Kidney (tissue), 14 donors: Measurements from ENCODE around the gene CUX1. TPM values are rescaled to one million over a fixed set of nuclear protein-coding genes. Genes with fewer than 3 reads are reported as not detected.

Source experiments
- DNase-seq, 5 donors: peaks; one replicate each; pipeline ENCODE4 v3.0.0-alpha.2; 2013 to 2020
- FAIRE-seq: peaks from 2 replicates; lab custom pipeline; 2012; peaks lifted over from hg19 to GRCh38; lab: Jason Lieb, UNC
- H3K27ac ChIP-seq, 2 donors: one replicate each; pipeline ENCODE4 v1.7.0; 2013; ENCODE audit warnings: low read depth in 2 of 2, low read length in 2 of 2, inconsistent platforms in 1 of 2
- H3K27me3 ChIP-seq: one replicate; pipeline ENCODE4 v1.7.1; 2013; ENCODE audit warnings: low read length, inconsistent platforms; ENCODE audit not compliant: control insufficient read depth, insufficient read depth
- H3K36me3 ChIP-seq, 3 donors: one replicate each; pipeline versions ENCODE4 v1.7.0 to v1.7.1; 2013; ENCODE audit warnings: low read length in 3 of 3, control low read depth in 1 of 3, inconsistent platforms in 1 of 3; ENCODE audit not compliant: insufficient read depth in 3 of 3, control insufficient read depth in 2 of 3
- H3K4me1 ChIP-seq, 3 donors: one replicate each; pipeline versions ENCODE4 v1.7.0 to v1.7.1; 2013; ENCODE audit warnings: low read length in 3 of 3, inconsistent platforms in 1 of 3, low read depth in 1 of 3; ENCODE audit not compliant: control insufficient read depth in 2 of 3, insufficient read depth in 2 of 3
- H3K4me3 ChIP-seq, 3 donors: one replicate each; pipeline versions ENCODE4 v1.7.0 to v1.8.1; 2013; ENCODE audit warnings: low read length in 3 of 3, control low read depth in 1 of 3, inconsistent platforms in 1 of 3
- H3K9ac ChIP-seq, 3 donors: one replicate each; pipeline versions ENCODE4 v1.7.0 to v1.7.1; 2013; ENCODE audit warnings: low read length in 3 of 3, control low read depth in 1 of 3, inconsistent platforms in 1 of 3
- H3K9me3 ChIP-seq, 3 donors: one replicate each; pipeline versions ENCODE4 v1.7.0 to v1.7.1; 2013; ENCODE audit warnings: low read length in 3 of 3, control low read depth in 1 of 3, inconsistent platforms in 1 of 3; ENCODE audit not compliant: control insufficient read depth in 2 of 3, insufficient read depth in 1 of 3
- intact Hi-C: fragments of 100-400 bp; cut with DNase I; formaldehyde crosslinking; loops from one replicate; pipeline ENCODE4 v1.11.1; 2022
- polyA plus RNA-seq: library from polyadenylated mRNA; stranded (reverse); fragments of 350-450 nt; fragmentation: Illumina TruSeq; extraction: RNeasy Lipid Tissue Mini Kit (QIAGEN cat#74804); gene quantifications from one replicate; pipeline ENCODE4 v1.2.3, GENCODE V29; 2014; ENCODE audit warnings: low read depth, low replicate concordance; ENCODE audit not compliant: insufficient read depth
- total RNA-seq: library from RNA; stranded (reverse); fragmentation: NEBNext Ultra II Directional; extraction: Animal tissue kit (Norgen Biotek cat#: 25700); gene quantifications from one replicate; pipeline ENCODE4 v1.2.1, GENCODE V29; 2021
- TF ChIP-seq, protein P1 (sequence below): IDR thresholded peaks from 3 replicates; pipeline ENCODE4 v1.5.1; 2012; ENCODE audit warnings: mild to moderate bottlenecking, moderate library complexity, borderline replicate concordance; ENCODE audit not compliant: insufficient read depth; ENCODE audit errors: extremely low read depth
- donor health status: control.
- donor health status: control.
- donor health status: control.
- donor health status: control.
- donor health status: control.
- donor health status: DM: yes; HTN: yes; CAD: no.
- donor health status: Normal renal cell carcinoma (clear cell type).

The CUX1 gene
- total and polyA plus RNA-seq, 2 donors from 2014 or later: 71.4 to 126 TPM

DNA sequence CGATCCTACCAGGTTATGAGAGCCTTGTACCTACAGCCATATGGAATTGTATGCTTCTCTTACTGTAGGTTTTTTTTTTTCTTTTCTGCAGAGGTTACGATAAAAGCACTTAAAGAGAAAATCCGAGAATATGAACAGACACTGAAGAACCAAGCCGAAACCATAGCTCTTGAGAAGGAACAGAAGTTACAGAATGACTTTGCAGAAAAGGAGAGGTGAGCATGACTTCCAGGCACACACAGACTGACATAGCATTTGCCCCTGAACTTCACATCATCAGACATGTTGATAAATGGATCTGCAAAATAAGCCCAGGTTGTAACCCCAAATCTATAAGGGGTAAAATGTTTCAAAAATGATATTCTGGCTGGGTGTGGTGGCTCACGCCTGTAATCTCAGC lies 286.8 kb downstream of the CUX1 start:
- FAIRE-seq (no peak), DNase-seq (no peak)
- Histone ChIP-seq H3K9me3 (no peaks in the 10 kb centered on the region), H3K36me3 (peaks cover 4 to 15% (median 7%) of the 10 kb centered on the region in 3 donors), H3K9ac (no peak overlapping the region), H3K27me3 (no peaks in the 10 kb centered on the region), H3K4me1 (no peaks in the 10 kb centered on the region), H3K4me3 (no peak overlapping the region), H3K27ac (no peak overlapping the region)
- intact Hi-C loops: no loop called here
- TF ChIP-seq, protein P1, sequence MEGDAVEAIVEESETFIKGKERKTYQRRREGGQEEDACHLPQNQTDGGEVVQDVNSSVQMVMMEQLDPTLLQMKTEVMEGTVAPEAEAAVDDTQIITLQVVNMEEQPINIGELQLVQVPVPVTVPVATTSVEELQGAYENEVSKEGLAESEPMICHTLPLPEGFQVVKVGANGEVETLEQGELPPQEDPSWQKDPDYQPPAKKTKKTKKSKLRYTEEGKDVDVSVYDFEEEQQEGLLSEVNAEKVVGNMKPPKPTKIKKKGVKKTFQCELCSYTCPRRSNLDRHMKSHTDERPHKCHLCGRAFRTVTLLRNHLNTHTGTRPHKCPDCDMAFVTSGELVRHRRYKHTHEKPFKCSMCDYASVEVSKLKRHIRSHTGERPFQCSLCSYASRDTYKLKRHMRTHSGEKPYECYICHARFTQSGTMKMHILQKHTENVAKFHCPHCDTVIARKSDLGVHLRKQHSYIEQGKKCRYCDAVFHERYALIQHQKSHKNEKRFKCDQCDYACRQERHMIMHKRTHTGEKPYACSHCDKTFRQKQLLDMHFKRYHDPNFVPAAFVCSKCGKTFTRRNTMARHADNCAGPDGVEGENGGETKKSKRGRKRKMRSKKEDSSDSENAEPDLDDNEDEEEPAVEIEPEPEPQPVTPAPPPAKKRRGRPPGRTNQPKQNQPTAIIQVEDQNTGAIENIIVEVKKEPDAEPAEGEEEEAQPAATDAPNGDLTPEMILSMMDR: no peak

DNA sequence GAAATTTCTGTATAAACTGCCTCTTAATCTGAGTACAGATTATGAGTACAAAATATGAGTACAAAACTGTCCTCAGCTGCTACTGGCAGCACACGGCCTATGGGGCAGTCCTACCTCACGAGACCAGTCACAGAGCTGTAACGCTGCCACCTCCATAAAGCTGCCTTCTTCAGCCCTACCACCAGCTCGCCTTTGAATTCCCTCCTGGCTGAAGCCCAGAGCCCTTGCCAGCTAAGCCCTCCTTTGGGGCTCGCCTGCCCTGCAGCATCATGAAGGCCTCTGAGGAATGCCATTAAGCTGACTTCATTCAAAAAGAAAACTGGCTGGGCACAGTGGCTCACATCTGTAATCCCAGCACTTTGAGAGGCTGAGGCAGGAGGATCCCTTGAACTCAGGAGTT lies 289.2 kb downstream of the CUX1 start:
- peaks cover 3 to 18% (median 4%) of the 10 kb centered on the region in 3 donors for H3K36me3 ChIP-seq
- H3K9me3 ChIP-seq: no peaks in the 10 kb centered on the region
- TF ChIP-seq, protein P1: no peak
- no peak overlapping the region for H3K27ac ChIP-seq
- FAIRE-seq: no peak
- no peaks in the 10 kb centered on the region for H3K27me3 ChIP-seq
- no peak overlapping the region for H3K4me3 ChIP-seq
- DNase-seq: no peak
- no peak overlapping the region for H3K9ac ChIP-seq
- intact Hi-C loops: no loop called here
- no peaks in the 10 kb centered on the region for H3K4me1 ChIP-seq

DNA sequence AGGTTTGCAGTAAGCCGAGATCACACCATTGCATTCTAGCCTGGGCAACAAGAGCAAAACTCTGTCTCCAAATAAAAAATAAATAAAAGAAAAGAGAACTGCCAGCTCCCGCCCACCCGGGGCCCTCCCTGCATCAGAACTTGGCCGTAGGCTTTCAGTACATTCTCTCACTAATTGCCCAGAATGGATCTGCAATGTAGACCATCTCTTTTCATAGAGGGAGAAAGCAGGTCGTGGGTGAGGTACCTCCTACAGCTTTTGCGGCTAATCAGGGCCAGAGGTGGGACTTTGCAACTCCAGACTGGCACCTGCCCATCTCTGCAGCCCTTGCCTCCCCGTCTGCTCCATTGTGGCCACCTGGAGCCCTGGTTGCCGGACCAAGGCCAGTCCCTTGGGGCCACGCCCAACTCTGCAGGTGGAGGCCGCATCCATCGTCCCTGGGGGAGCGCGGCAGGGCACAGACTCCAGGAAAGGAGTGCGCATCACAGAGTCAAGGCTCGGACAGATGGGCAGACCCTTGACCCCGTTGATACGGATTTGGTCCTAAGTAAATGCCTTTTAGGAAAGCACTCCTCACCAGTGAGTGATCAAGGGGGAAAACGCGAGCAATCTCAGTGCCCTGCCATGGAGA lies 290.2 kb downstream of the CUX1 start:
- Histone ChIP-seq H3K9me3 (no peaks in the 10 kb centered on the region), H3K4me1 (no peaks in the 10 kb centered on the region), H3K36me3 (peaks cover 3 to 14% (median 4%) of the 10 kb centered on the region in 3 donors), H3K27ac (no peak overlapping the region), H3K27me3 (no peaks in the 10 kb centered on the region), H3K4me3 (no peak overlapping the region), H3K9ac (no peak overlapping the region)
- FAIRE-seq (no peak), DNase-seq (peak in 1 of 5 donors; percentile 28)
- TF ChIP-seq, protein P1: no peak
- intact Hi-C loops: no loop called here
